ENCODE data around the gene NAV2. TPM values are rescaled to one million over a fixed set of nuclear protein-coding genes. Genes with fewer than 3 reads are reported as not detected.

NAV2 gene
- total RNA-seq, 4 donors from 2014 or later, result 9.1 to 34.7 (median 22.2) TPM

DNA sequence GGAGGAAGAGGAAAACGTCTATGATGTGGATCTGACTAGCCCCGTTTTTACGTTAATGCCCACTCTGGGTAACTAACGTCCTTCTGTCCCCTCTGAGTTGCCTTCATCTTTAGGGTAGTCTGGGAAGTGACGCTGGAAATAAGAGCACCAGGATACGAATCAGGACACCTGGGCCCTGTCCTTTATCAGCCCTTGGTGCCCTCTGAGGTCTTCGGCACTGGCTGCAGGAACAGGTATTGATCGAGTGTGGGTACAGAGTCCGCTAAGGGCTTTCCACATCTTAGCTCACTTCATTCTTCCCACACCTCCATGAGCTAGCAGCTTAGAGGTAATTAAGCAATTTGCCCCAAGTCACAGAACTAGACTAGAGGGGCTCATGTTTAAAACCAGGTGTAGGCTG lies 223.8 kb downstream of the NAV2 start:
- H3K4me3 ChIP-seq, result no peak overlapping the region
- H3K27ac ChIP-seq, result no peak overlapping the region
- WGBS, result 91% methylated on average over 9 of the region's 9 CpGs
- no peak for DNase-seq (ENCODE audit: low spot score in 2 of 2)
- TF ChIP-seq, protein P1, sequence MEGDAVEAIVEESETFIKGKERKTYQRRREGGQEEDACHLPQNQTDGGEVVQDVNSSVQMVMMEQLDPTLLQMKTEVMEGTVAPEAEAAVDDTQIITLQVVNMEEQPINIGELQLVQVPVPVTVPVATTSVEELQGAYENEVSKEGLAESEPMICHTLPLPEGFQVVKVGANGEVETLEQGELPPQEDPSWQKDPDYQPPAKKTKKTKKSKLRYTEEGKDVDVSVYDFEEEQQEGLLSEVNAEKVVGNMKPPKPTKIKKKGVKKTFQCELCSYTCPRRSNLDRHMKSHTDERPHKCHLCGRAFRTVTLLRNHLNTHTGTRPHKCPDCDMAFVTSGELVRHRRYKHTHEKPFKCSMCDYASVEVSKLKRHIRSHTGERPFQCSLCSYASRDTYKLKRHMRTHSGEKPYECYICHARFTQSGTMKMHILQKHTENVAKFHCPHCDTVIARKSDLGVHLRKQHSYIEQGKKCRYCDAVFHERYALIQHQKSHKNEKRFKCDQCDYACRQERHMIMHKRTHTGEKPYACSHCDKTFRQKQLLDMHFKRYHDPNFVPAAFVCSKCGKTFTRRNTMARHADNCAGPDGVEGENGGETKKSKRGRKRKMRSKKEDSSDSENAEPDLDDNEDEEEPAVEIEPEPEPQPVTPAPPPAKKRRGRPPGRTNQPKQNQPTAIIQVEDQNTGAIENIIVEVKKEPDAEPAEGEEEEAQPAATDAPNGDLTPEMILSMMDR (IDR thresholded peaks at IDR 0.05), result no peak
- TF ChIP-seq POLR2AphosphoS5 (IDR thresholded peaks at IDR 0.05) (no peak), EP300 (IDR thresholded peaks at IDR 0.05) (no peak), POLR2A (IDR thresholded peaks at IDR 0.05) (no peak)
- peaks cover 5% of the 10 kb centered on the region for H3K4me1 ChIP-seq
- H3K36me3 ChIP-seq, result peaks cover 17% of the 10 kb centered on the region
- H3K9me3 ChIP-seq, result no peaks in the 10 kb centered on the region
- H3K27me3 ChIP-seq, result no peaks in the 10 kb centered on the region

DNA sequence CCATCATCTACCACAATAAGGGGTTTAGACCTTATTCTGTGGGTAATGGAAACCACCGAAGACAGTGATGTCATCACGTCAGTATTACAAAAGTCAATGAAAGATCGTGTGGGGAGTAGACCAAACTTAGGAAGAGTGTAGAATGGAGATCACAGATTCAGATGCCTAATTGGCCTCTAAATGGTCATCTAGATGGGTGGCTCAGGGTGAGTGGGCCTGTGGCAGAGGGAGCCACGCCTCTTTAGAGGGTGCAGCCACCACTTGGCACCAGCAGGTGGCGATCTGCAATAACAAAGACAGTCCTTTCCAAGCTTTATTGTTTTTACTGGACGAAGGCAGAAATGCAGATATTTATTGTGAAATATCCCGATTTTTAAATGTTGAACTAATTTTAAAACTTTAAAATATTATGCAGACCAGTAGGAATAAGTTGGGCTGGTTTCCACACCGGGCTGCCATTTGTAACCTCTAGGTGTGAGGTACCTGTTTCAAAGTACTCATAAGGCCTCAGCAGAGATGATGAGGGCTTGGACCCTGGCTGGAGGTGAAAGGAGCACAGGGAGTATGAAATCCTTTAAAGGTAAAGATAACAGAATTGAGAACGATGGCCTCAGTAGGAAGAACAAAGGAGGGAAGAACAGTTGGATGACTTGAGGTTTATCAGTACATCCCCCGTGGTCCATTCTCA lies 225.7 kb downstream of the NAV2 start:
- Histone ChIP-seq H3K36me3 (peaks cover 13% of the 10 kb centered on the region), H3K4me1 (peaks cover 3% of the 10 kb centered on the region), H3K27ac (no peak overlapping the region), H3K27me3 (no peaks in the 10 kb centered on the region), H3K9me3 (no peaks in the 10 kb centered on the region), H3K4me3 (no peak overlapping the region)
- TF ChIP-seq, protein P1 (IDR thresholded peaks at IDR 0.05), result peak; percentile 17 to 70
- no peak for TF ChIP-seq EP300 (IDR thresholded peaks at IDR 0.05)
- TF ChIP-seq POLR2AphosphoS5 (IDR thresholded peaks at IDR 0.05), result no peak
- TF ChIP-seq POLR2A (IDR thresholded peaks at IDR 0.05), result no peak
- 59% methylated on average over 10 of the region's 10 CpGs for WGBS
- no peak for DNase-seq (ENCODE audit: low spot score in 2 of 2)

DNA sequence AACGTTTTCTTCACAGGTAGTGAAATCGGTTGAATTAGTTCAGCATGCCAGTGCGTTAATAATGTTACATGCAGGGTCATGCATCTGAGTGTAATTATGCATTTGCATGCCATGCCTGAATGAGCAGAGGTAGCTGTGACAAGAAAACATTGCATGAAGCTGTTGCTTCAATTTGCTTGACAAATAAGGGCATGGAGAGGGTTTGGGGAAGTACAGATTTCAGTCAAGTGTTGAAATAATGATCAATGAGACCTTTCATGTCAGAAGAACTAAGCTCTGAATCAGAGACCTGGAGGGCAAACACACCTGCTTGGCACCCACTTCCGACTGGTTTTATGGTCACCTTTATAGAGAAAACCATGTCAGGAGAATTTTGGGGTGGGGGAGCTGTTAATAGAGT lies 226.2 kb downstream of the NAV2 start:
- H3K9me3 ChIP-seq, result no peaks in the 10 kb centered on the region
- 43% methylated on average over 4 of the region's 4 CpGs for WGBS
- TF ChIP-seq EP300 (IDR thresholded peaks at IDR 0.05) (no peak), POLR2A (IDR thresholded peaks at IDR 0.05) (no peak), POLR2AphosphoS5 (IDR thresholded peaks at IDR 0.05) (no peak)
- TF ChIP-seq, protein P1 (IDR thresholded peaks at IDR 0.05), result no peak
- no peak overlapping the region for H3K4me3 ChIP-seq
- H3K27ac ChIP-seq, result no peak overlapping the region
- peaks cover 3% of the 10 kb centered on the region for H3K4me1 ChIP-seq
- no peaks in the 10 kb centered on the region for H3K27me3 ChIP-seq
- no peak for DNase-seq (ENCODE audit: low spot score in 2 of 2)
- H3K36me3 ChIP-seq, result peaks cover 8% of the 10 kb centered on the region

DNA sequence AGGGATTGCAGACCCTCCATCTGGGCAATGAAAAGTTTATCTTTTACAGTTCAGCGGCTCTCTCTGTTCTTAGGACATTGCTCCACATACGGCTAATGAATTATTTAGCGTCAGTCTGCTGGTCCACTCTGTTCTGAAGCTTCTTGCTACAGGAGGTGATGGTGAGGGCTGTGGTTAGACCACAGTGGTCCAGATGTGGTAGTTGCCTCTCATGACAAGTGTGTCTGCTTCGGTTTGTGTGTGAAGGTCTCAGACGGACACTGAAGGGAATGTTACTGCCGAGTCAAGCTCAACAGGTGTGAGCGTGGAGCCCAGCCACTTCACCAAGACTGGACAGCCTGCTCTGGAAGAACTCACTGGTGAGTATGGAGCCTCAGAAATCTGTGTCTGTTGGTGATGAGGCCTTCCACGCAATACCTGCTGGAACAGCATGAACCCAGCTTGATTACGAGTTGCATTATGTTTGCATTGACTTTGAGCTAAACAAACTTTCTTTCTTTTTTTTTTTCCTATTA lies 226.8 kb downstream of the NAV2 start:
- no peak for DNase-seq (ENCODE audit: low spot score in 2 of 2)
- Histone ChIP-seq H3K9me3 (no peaks in the 10 kb centered on the region), H3K4me1 (peaks cover 3% of the 10 kb centered on the region), H3K27me3 (no peaks in the 10 kb centered on the region), H3K4me3 (no peak overlapping the region), H3K27ac (no peak overlapping the region), H3K36me3 (peaks cover 5% of the 10 kb centered on the region)
- TF ChIP-seq, protein P1 (IDR thresholded peaks at IDR 0.05), result no peak
- TF ChIP-seq POLR2AphosphoS5 (IDR thresholded peaks at IDR 0.05), result no peak
- 80% methylated on average over 9 of the region's 9 CpGs for WGBS

DNA sequence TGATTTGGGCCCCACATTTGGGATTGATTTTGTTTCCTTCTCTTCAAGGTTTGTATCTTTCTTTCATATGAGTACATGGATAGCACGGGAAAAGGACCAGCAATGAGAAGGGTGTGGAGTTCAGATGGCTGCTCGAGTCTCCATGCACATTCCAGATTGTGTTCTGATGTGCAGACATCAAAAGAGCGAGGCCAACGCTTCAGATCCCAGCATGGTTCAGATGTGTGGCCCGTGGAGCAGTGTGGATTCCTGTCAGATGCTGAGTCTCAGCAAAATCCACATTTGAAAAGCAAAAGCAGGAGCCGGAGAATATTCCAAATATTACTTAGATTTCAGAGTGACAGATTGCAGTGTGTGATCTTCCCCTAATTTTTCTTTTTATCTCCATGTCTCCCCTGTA lies 228.2 kb downstream of the NAV2 start:
- 90% methylated on average over 6 of the region's 6 CpGs for WGBS
- no peak overlapping the region for H3K27ac ChIP-seq
- no peaks in the 10 kb centered on the region for H3K9me3 ChIP-seq
- H3K4me1 ChIP-seq, result peaks cover 3% of the 10 kb centered on the region
- DNase-seq (ENCODE audit: low spot score in 2 of 2), result no peak
- H3K4me3 ChIP-seq, result no peak overlapping the region
- H3K36me3 ChIP-seq, result peaks cover 8% of the 10 kb centered on the region
- TF ChIP-seq EP300 (IDR thresholded peaks at IDR 0.05) (no peak), POLR2AphosphoS5 (IDR thresholded peaks at IDR 0.05) (no peak), POLR2A (IDR thresholded peaks at IDR 0.05) (no peak)
- TF ChIP-seq, protein P1 (IDR thresholded peaks at IDR 0.05), result no peak
- no peaks in the 10 kb centered on the region for H3K27me3 ChIP-seq
